HepG2 (cell line): Measurements from ENCODE around the gene PTK7. TPM values are rescaled to one million over a fixed set of nuclear protein-coding genes. Genes with fewer than 3 reads are reported as not detected.

Source experiments
- AKNA ChIP-seq: sonication (generic); formaldehyde crosslinking; IDR thresholded peaks from 2 replicates; pipeline ENCODE4 v1.4.0; 2020; ENCODE audit warnings: missing genetic modification reagents, borderline replicate concordance
- CBFB ChIP-seq: sonication (generic); formaldehyde crosslinking; IDR thresholded peaks from 2 replicates; pipeline ENCODE4 v1.4.0; 2020; ENCODE audit warnings: missing genetic modification reagents
- FOXK2 ChIP-seq: fragments of 450-650 bp; IDR thresholded peaks from 2 replicates; pipeline ENCODE4 v1.6.1; 2016
- GLMP ChIP-seq: sonication (generic); formaldehyde crosslinking; IDR thresholded peaks from 2 replicates; pipeline ENCODE4 v1.9.0; 2021; ENCODE audit warnings: missing genetic modification reagents, mild to moderate bottlenecking, borderline replicate concordance
- KDM5B ChIP-seq: sonication (generic); formaldehyde crosslinking; IDR thresholded peaks from 2 replicates; pipeline ENCODE4 v1.4.0; 2020; ENCODE audit warnings: missing genetic modification reagents, mild to moderate bottlenecking, borderline replicate concordance
- KLF15 ChIP-seq: sonication (generic); formaldehyde crosslinking; IDR thresholded peaks from 2 replicates; pipeline ENCODE4 v1.8.1; 2023; ENCODE audit warnings: borderline replicate concordance, mild to moderate bottlenecking, inconsistent platforms, missing genetic modification reagents, mixed read lengths
- NFE2L1 ChIP-seq: sonication (generic); formaldehyde crosslinking; IDR thresholded peaks from 2 replicates; pipeline ENCODE4 v1.4.0; 2020; ENCODE audit warnings: missing genetic modification reagents, mild to moderate bottlenecking, borderline replicate concordance
- NR2F6 ChIP-seq, 2 experiments: IDR thresholded peaks; 2 replicates each; pipeline ENCODE4 v1.6.1; 2016; ENCODE audit warnings: antibody characterized with exemption in 1 of 2, mild to moderate bottlenecking in 1 of 2
- SIX1 ChIP-seq: sonication (generic); formaldehyde crosslinking; IDR thresholded peaks from 2 replicates; pipeline ENCODE4 v1.4.0; 2020; ENCODE audit warnings: missing genetic modification reagents, borderline replicate concordance
- SMAD3 ChIP-seq: sonication (generic); formaldehyde crosslinking; IDR thresholded peaks from 2 replicates; pipeline ENCODE4 v1.4.0; 2020; ENCODE audit warnings: missing genetic modification reagents
- SP140L ChIP-seq: sonication (generic); formaldehyde crosslinking; IDR thresholded peaks from 2 replicates; pipeline ENCODE4 v1.4.0; 2020; ENCODE audit warnings: missing genetic modification reagents, borderline replicate concordance
- ZBTB10 ChIP-seq: sonication (generic); formaldehyde crosslinking; IDR thresholded peaks from 2 replicates; pipeline ENCODE4 v1.4.0; 2020; ENCODE audit warnings: missing genetic modification reagents, borderline replicate concordance
- ZBTB42 ChIP-seq: sonication (generic); formaldehyde crosslinking; IDR thresholded peaks from 2 replicates; pipeline ENCODE4 v1.5.0; 2020; ENCODE audit warnings: mild to moderate bottlenecking, missing genetic modification reagents
- ZBTB7B ChIP-seq: sonication (generic); formaldehyde crosslinking; IDR thresholded peaks from 2 replicates; pipeline ENCODE4 v1.4.0; 2020; ENCODE audit warnings: missing genetic modification reagents
- ZNF263 ChIP-seq: sonication (generic); formaldehyde crosslinking; IDR thresholded peaks from 2 replicates; pipeline ENCODE4 v1.4.0; 2020; ENCODE audit warnings: missing genetic modification reagents
- ZNF710 ChIP-seq: sonication (generic); formaldehyde crosslinking; IDR thresholded peaks from 2 replicates; pipeline ENCODE4 v1.5.0; 2020; ENCODE audit warnings: mild to moderate bottlenecking, missing genetic modification reagents, borderline replicate concordance
- ZNF788 ChIP-seq: sonication (generic); formaldehyde crosslinking; IDR thresholded peaks from 2 replicates; pipeline ENCODE4 v1.5.0; 2020; ENCODE audit warnings: mild to moderate bottlenecking, missing genetic modification reagents, borderline replicate concordance
- polyA plus RNA-seq, 8 experiments: library from polyadenylated mRNA; depleted of rRNA in 3 of 8; stranded (reverse) in 7 of 8; unstranded in 1 of 8; fragments of >200 nt; fragmentation: Illumina TruSeq in 4 of 8; extraction: Trizol in 4 of 8; gene quantifications; 2 replicates each; pipeline versions ENCODE4 v1.2.1 to v1.2.3, GENCODE V29; 2011 to 2016; ENCODE audit warnings: low read depth in 4 of 8, missing spikeins in 1 of 8, mixed read lengths in 1 of 8; ENCODE audit not compliant: insufficient read depth in 1 of 8
- total RNA-seq, 5 experiments: library from RNA; depleted of rRNA; stranded (reverse); fragments of >200 nt; fragmentation: Illumina TruSeq; extraction: Trizol; gene quantifications; 2 replicates each; pipeline ENCODE4 v1.2.3, GENCODE V29; 2016; ENCODE audit warnings: low read depth in 1 of 5

The PTK7 gene
- total and polyA plus RNA-seq, 2 of the 13 experiments (the other 11 are each of a cell fraction or from before 2014, with no cell fraction given): 98.5 to 99.8 TPM

GRCh38 chr6:43059168-43060033 is 16.7 kb upstream of the PTK7 start, which contains the start of the genes KLC4 and MRPL2 (continued):
- TF ChIP-seq AKNA (CRISPR knock-in tag) (no peak), ZBTB42 (CRISPR knock-in tag) (peak; percentile 49; the same call in 1 of the 2 replicates), NR2F6 (IDR thresholded peaks at IDR 0.05) (peak; percentile 76), NR2F6 (CRISPR knock-in tag; IDR thresholded peaks at IDR 0.05) (peak; percentile 94), KDM5B (CRISPR knock-in tag) (peak; percentile 39; the same call in 1 of the 2 replicates), ZNF263 (no peak), SP140L (no peak), FOXK2 (peak; percentile 83), KLF15 (no peak), SIX1 (no peak), ZBTB7B (no peak; the same call in none of the 2 replicates), ZBTB10 (no peak), GLMP (CRISPR knock-in tag) (no peak), CBFB (0 out of 2 replicates have a peak, but pooled peaks have one; percentile 46), SMAD3 (CRISPR knock-in tag) (peak; percentile 47), ZNF710 (CRISPR knock-in tag) (peak; percentile 47; the same call in 1 of the 2 replicates), NFE2L1 (peak; percentile 43; the same call in 1 of the 2 replicates), ZNF788 (CRISPR knock-in tag) (peak; percentile 72; the same call in 1 of the 2 replicates)
